Neuronal stem cell (in vitro differentiated cells): Measurements from ENCODE around the gene ETFRF1. TPM values are rescaled to one million over a fixed set of nuclear protein-coding genes. Genes with fewer than 3 reads are reported as not detected.

Experiments used
- DNase-seq: peaks from one replicate; pipeline ENCODE4 v3.0.0-alpha.2; 2013; ENCODE audit warnings: low spot score
- H2AFZ ChIP-seq: one replicate; pipeline ENCODE4 v1.6.1; 2013; ENCODE audit warnings: mild to moderate bottlenecking, low read length, inconsistent platforms
- H2AK5ac ChIP-seq: 2 replicates; pipeline ENCODE4 v1.6.1; 2013; ENCODE audit warnings: low read depth, mild to moderate bottlenecking, inconsistent platforms, low read length, moderate library complexity, mixed read lengths
- H2BK120ac ChIP-seq: 2 replicates; pipeline ENCODE4 v1.6.1; 2013; ENCODE audit warnings: low read depth, mild to moderate bottlenecking, inconsistent platforms, low read length, moderate library complexity, mixed read lengths
- H2BK12ac ChIP-seq: one replicate; pipeline ENCODE4 v1.6.1; 2013; ENCODE audit warnings: low read length, inconsistent platforms
- H2BK15ac ChIP-seq: 2 replicates; pipeline ENCODE4 v1.6.1; 2013; ENCODE audit warnings: mild to moderate bottlenecking, low read length, inconsistent platforms, mixed read lengths
- H2BK5ac ChIP-seq: one replicate; pipeline ENCODE4 v1.6.1; 2013; ENCODE audit warnings: inconsistent platforms, mild to moderate bottlenecking, low read length, moderate library complexity
- H3K14ac ChIP-seq: one replicate; pipeline ENCODE4 v1.6.1; 2013; ENCODE audit warnings: low read length, inconsistent platforms
- H3K18ac ChIP-seq: 2 replicates; pipeline ENCODE4 v1.6.1; 2013; ENCODE audit warnings: low read length, inconsistent platforms
- H3K23ac ChIP-seq: 2 replicates; pipeline ENCODE4 v1.6.1; 2013; ENCODE audit warnings: low read depth, mild to moderate bottlenecking, mixed read lengths, low read length, inconsistent platforms; ENCODE audit not compliant: poor library complexity
- H3K27ac ChIP-seq: replicated peaks from 3 replicates; pipeline ENCODE4 v1.5.1; 2013; ENCODE audit warnings: low read length, inconsistent platforms
- H3K27me3 ChIP-seq, 3 experiments: 2 replicates each; pipeline ENCODE4 v1.6.1; 2013; ENCODE audit warnings: low read length in 3 of 3, mild to moderate bottlenecking in 2 of 3, inconsistent platforms in 1 of 3, low read depth in 1 of 3, mixed read lengths in 1 of 3, moderate library complexity in 1 of 3; ENCODE audit not compliant: control insufficient read depth in 3 of 3, insufficient read depth in 3 of 3
- H3K36me3 ChIP-seq, 2 donors: replicated peaks in 1 of 2; 2 replicates each; pipeline ENCODE4 v1.6.1; 2013; ENCODE audit warnings: low read length in 2 of 2; ENCODE audit not compliant: control insufficient read depth in 2 of 2, insufficient read depth in 2 of 2
- H3K4ac ChIP-seq: 2 replicates; pipeline ENCODE4 v1.6.1; 2013; ENCODE audit warnings: inconsistent platforms, mild to moderate bottlenecking, low read length, moderate library complexity
- H3K4me1 ChIP-seq, 2 donors: 1 replicate in 1 of 2; 2 replicates in 1 of 2; pipeline ENCODE4 v1.6.1; 2013; ENCODE audit warnings: low read length in 2 of 2, low read depth in 1 of 2; ENCODE audit not compliant: control insufficient read depth in 2 of 2, insufficient read depth in 1 of 2
- H3K4me2 ChIP-seq: one replicate; pipeline ENCODE4 v1.6.1; 2013; ENCODE audit warnings: mild to moderate bottlenecking, low read length, inconsistent platforms; ENCODE audit not compliant: insufficient read depth, poor library complexity, severe bottlenecking
- H3K4me3 ChIP-seq, 2 donors: 2 replicates each; pipeline ENCODE4 v1.5.1; 2013; ENCODE audit warnings: low read length in 2 of 2, mild to moderate bottlenecking in 2 of 2, inconsistent platforms in 1 of 2, moderate library complexity in 1 of 2
- H3K79me1 ChIP-seq: one replicate; pipeline ENCODE4 v1.6.1; 2013; ENCODE audit warnings: low read depth, mild to moderate bottlenecking, inconsistent platforms, low read length, moderate library complexity
- H3K9ac ChIP-seq: one replicate; pipeline ENCODE4 v1.6.1; 2013; ENCODE audit warnings: mild to moderate bottlenecking, low read depth, low read length, inconsistent platforms; ENCODE audit not compliant: poor library complexity
- H3K9me3 ChIP-seq, 2 donors: replicated peaks in 1 of 2; 2 replicates each; pipeline versions ENCODE3 to v1.6.1; 2013; ENCODE audit warnings: low read length in 2 of 2, mild to moderate bottlenecking in 2 of 2, inconsistent platforms in 1 of 2, low read depth in 1 of 2, mixed read lengths in 1 of 2, moderate library complexity in 1 of 2; ENCODE audit not compliant: control insufficient read depth in 2 of 2, insufficient read depth in 1 of 2
- H4K8ac ChIP-seq: one replicate; pipeline ENCODE4 v1.6.1; 2013; ENCODE audit warnings: low read depth, mild to moderate bottlenecking, inconsistent platforms, low read length, moderate library complexity
- H4K91ac ChIP-seq: one replicate; pipeline ENCODE4 v1.6.1; 2013; ENCODE audit warnings: low read length, low read depth, mild to moderate bottlenecking, inconsistent platforms; ENCODE audit not compliant: poor library complexity
- WGBS, 2 donors: extraction: QIAGEN DNeasy Blood & Tissue Kit; methylation state at CpG; one replicate each; pipeline ENCODE4 v1.1.7; 2013; ENCODE audit warnings: missing lambda C conversion rate in 2 of 2, mixed read lengths in 1 of 2; ENCODE audit not compliant: insufficient read length in 2 of 2, insufficient replicate concordance in 1 of 2; ENCODE audit errors: extremely low coverage in 2 of 2; 5-methylcytosine and 5-hydroxymethylcytosine counted together
- polyA plus RNA-seq, 2 experiments: library from polyadenylated mRNA; stranded (reverse); fragments of 200-250 nt; gene quantifications; one replicate each; pipeline ENCODE4 v1.2.3, GENCODE V29; 2013

The ETFRF1 gene, protein sequence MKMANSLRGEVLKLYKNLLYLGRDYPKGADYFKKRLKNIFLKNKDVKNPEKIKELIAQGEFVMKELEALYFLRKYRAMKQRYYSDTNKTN
- polyA plus RNA-seq (2013, experiment 1 of 2): 31.5 TPM
- 31.0 TPM for polyA plus RNA-seq (2013, experiment 2 of 2)

DNA sequence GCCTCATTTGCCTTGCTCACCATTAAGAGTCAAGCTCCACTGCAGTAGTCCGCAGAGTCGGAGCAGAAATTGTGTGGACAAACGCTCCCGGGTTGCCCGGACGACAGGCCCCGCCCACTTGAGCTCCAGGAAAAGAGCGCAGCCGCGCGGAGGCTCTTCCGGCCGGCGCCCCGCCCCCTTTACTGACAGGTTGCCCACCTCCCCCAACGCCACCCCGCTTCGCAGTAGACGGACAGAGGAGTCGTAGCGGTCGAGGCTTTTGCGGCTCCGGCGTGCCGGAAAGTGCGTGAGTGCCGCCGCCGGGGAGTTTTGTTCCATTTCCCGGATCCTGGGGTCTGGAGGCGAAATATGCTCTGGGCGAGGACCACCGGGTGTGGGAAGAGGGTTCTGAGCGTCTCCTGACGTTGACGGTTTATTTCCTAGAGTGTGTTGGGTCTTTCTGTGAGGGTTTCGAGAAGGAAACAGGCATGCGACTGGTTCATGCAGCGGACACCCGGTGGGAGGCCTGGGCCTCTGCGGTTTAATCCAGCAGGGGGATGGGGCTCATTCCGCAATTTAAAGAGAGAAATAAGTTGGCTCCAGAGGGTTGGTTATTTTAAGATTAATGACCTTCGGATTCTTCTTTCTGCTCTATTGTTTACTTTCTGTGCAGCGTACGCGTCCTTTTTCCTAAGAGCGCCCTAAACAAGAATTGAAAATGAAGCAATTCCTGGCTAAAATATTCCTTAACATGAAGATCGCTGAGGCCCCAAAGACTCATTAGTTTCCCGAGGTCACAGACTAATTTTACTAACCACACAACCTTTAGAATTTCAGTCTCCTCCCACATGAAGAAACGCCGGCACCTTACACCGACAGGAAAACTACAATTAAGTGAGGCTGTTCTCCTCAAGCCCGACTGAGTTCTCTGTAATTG, at the start of gene ETFRF1, which contains the start of gene DNAI7:
Gene ETFRF1, plus strand, starts transcription at position 182 of the 916 bp plus-strand sequence. CDS start 8,720 bp downstream, outside the sequence.
Gene DNAI7, minus strand, starts transcription at position 105 of the 916 bp plus-strand sequence. Its CDS starts 82 bp downstream, at position 23.
- Histone ChIP-seq H3K4me1 (peaks cover 1 to 3% of the 10 kb centered on the region in 2 donors), H3K9me3 (no peaks in the 10 kb centered on the region), H2AFZ (peak within 1 kb of the TSS; percentile 98), H3K14ac (no peak within 1 kb of the TSS), H4K8ac (no peak within 1 kb of the TSS), H3K9ac (peak within 1 kb of the TSS; percentile 17), H3K18ac (peak within 1 kb of the TSS; percentile 66), H2BK12ac (no peak within 1 kb of the TSS), H3K27ac (peak within 1 kb of the TSS; percentile 95), H2AK5ac (no peak within 1 kb of the TSS), H3K36me3 (no peaks in the 10 kb centered on the region), H2BK120ac (no peak within 1 kb of the TSS), H3K27me3 (no peaks in the 10 kb centered on the region), H3K23ac (peak within 1 kb of the TSS; percentile 59), H3K4me3 (peak within 1 kb of the TSS; percentile 87 to 97), H2BK15ac (no peak within 1 kb of the TSS), H3K4me2 (peak within 1 kb of the TSS; percentile 82), H3K4ac (no peak within 1 kb of the TSS), H4K91ac (no peak within 1 kb of the TSS), H3K79me1 (no peaks in the 10 kb centered on the region), H2BK5ac (no peak within 1 kb of the TSS)
- peak; percentile 95 for DNase-seq
- WGBS, 2 donors: no CpG with 5 or more reads among the region's 54 CpGs

DNA sequence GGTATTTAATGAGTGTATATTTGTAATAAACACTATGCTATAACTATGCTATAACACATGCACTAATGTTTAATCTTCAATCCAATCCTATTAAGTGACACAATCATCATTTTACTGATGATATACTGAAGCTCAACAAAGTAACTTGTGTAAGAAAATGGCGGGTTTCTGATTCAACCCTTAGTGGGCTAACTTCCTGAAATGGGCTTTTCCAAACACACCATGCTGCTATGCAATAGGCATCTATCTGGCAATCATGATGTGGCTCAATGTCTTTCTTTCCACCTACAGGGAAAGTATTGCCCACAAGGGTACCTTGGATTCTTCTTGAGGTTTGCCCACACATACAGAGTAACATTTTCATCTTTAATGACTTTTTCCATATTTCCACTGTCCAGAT, 48.4 kb upstream of the ETFRF1 start:
- DNase-seq: no peak
- Histone ChIP-seq H3K4ac (no peak overlapping the region), H3K36me3 (no peaks in the 10 kb centered on the region), H3K18ac (no peak overlapping the region), H4K8ac (no peak overlapping the region), H3K9ac (no peak overlapping the region), H3K23ac (no peak overlapping the region), H3K27ac (no peak overlapping the region), H4K91ac (no peak overlapping the region), H2BK15ac (no peak overlapping the region), H3K4me1 (no peaks in the 10 kb centered on the region), H3K4me3 (no peak overlapping the region), H2AK5ac (no peak overlapping the region), H3K4me2 (no peak overlapping the region), H3K27me3 (no peaks in the 10 kb centered on the region), H3K9me3 (no peaks in the 10 kb centered on the region), H3K79me1 (no peaks in the 10 kb centered on the region), H2AFZ (no peak overlapping the region), H3K14ac (no peak overlapping the region), H2BK120ac (no peak overlapping the region), H2BK5ac (no peak overlapping the region), H2BK12ac (no peak overlapping the region)
- no CpG with 5 or more reads among the region's 1 CpG for WGBS, 2 donors

DNA sequence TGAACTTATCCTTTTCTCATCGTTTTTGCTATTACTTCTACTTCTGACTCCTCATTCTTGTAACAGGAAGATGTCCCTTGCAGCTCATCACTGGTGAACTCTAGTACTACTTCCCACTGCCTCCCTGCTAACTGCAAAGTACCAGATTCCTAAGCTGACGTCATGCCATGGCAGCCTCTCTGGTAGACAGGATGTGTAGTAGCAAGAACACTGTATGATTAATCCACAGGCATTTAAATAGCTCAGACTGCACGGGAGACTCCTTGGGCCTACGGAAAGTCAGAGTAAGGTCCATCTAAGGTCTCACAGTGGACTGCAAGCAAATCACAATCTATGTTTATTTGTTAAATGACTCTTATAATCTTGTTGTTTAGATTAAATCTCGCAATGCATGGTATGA, 43.6 kb upstream of the ETFRF1 start:
- H2BK120ac ChIP-seq: no peak overlapping the region
- H3K27ac ChIP-seq: no peak overlapping the region
- no peak overlapping the region for H4K91ac ChIP-seq
- no peak overlapping the region for H3K4me2 ChIP-seq
- H2BK15ac ChIP-seq: no peak overlapping the region
- no peak overlapping the region for H3K14ac ChIP-seq
- no peak overlapping the region for H4K8ac ChIP-seq
- no peak overlapping the region for H2BK5ac ChIP-seq
- no peak for DNase-seq
- no peak overlapping the region for H3K9ac ChIP-seq
- H3K18ac ChIP-seq: no peak overlapping the region
- no peaks in the 10 kb centered on the region for H3K4me1 ChIP-seq
- H3K4me3 ChIP-seq: no peak overlapping the region
- H3K4ac ChIP-seq: no peak overlapping the region
- no CpG with 5 or more reads among the region's 5 CpGs for WGBS, 2 donors
- H3K9me3 ChIP-seq: no peaks in the 10 kb centered on the region
- H3K27me3 ChIP-seq: no peaks in the 10 kb centered on the region
- H2AK5ac ChIP-seq: no peak overlapping the region
- H2AFZ ChIP-seq: peak overlapping the region; percentile 36
- H3K36me3 ChIP-seq: no peaks in the 10 kb centered on the region
- H3K79me1 ChIP-seq: no peaks in the 10 kb centered on the region
- no peak overlapping the region for H2BK12ac ChIP-seq
- no peak overlapping the region for H3K23ac ChIP-seq

DNA sequence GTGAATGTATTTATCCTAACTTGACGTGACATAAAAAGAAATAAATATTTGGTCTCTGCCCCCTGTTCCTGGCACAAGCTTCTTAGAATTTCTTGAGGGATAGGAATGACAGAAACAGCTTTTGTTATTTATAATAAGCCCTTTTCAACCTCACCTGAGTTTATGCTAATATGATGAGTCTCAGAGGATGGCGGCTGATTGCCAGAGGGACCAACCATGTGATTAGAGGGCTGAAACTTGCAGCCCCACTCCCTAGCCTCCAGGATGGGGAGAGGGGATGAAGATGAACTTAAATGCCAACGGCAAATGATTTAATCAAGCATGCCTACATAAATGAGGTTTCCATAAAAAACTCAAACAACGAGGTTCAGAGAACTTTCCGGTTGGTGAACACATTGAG, 43.0 kb upstream of the ETFRF1 start:
- no peak overlapping the region for H3K18ac ChIP-seq
- H4K8ac ChIP-seq: no peak overlapping the region
- no CpG with 5 or more reads among the region's 5 CpGs for WGBS, 2 donors
- H2AFZ ChIP-seq: peak overlapping the region; percentile 20
- no peak overlapping the region for H3K4me2 ChIP-seq
- no peak overlapping the region for H2BK120ac ChIP-seq
- no peak overlapping the region for H3K9ac ChIP-seq
- H3K23ac ChIP-seq: no peak overlapping the region
- no peak overlapping the region for H3K4ac ChIP-seq
- no peak overlapping the region for H4K91ac ChIP-seq
- H3K79me1 ChIP-seq: no peaks in the 10 kb centered on the region
- no peak overlapping the region for H2AK5ac ChIP-seq
- no peaks in the 10 kb centered on the region for H3K9me3 ChIP-seq
- H2BK12ac ChIP-seq: no peak overlapping the region
- H3K27ac ChIP-seq: no peak overlapping the region
- no peak overlapping the region for H2BK15ac ChIP-seq
- H3K14ac ChIP-seq: no peak overlapping the region
- no peaks in the 10 kb centered on the region for H3K36me3 ChIP-seq
- H3K4me3 ChIP-seq: no peak overlapping the region
- no peaks in the 10 kb centered on the region for H3K4me1 ChIP-seq
- DNase-seq: no peak
- H2BK5ac ChIP-seq: no peak overlapping the region
- no peaks in the 10 kb centered on the region for H3K27me3 ChIP-seq
